HL-60 (cell line): Measurements from ENCODE around the gene FGF1.

ENCODE experiments used
- DNase-seq, 2 experiments: peaks; one replicate each; pipeline ENCODE4 v3.0.0-alpha.2; 2010 to 2020; ENCODE audit warnings: low read depth in 1 of 2, low spot score in 1 of 2
- H3K27ac ChIP-seq: fragments of 250-450 bp; sonication (Bioruptor Pico); replicated peaks from 2 replicates; pipeline ENCODE4 v1.5.1; 2020; ENCODE audit warnings: mild to moderate bottlenecking, moderate library complexity
- H3K27me3 ChIP-seq: fragments of 250-450 bp; sonication (Bioruptor Pico); 2 replicates; pipeline ENCODE4 v1.5.1; 2021; ENCODE audit warnings: mild to moderate bottlenecking, moderate library complexity; ENCODE audit not compliant: insufficient read depth, poor library complexity, severe bottlenecking
- H3K4me3 ChIP-seq: replicated peaks from 2 replicates; pipeline ENCODE4 v1.5.1; 2011; ENCODE audit warnings: mild to moderate bottlenecking, control low read depth, low read length; ENCODE audit not compliant: insufficient read depth
- CTCF ChIP-seq: IDR thresholded peaks from one replicate; pipeline ENCODE4 v1.5.1; 2011; ENCODE audit warnings: low read length, control low read depth, inconsistent platforms; ENCODE audit not compliant: insufficient read depth
- GABPA ChIP-seq: IDR thresholded peaks from 2 replicates; pipeline ENCODE4 v1.6.1; 2012; ENCODE audit warnings: low read depth
- POLR2AphosphoS5 ChIP-seq: IDR thresholded peaks from 2 replicates; pipeline ENCODE4 v1.6.1; 2012; ENCODE audit warnings: low read depth
- REST ChIP-seq: IDR thresholded peaks from 2 replicates; pipeline ENCODE4 v1.6.1; 2012; ENCODE audit warnings: low read depth; ENCODE audit not compliant: insufficient replicate concordance
- SPI1 ChIP-seq: IDR thresholded peaks from 2 replicates; pipeline ENCODE4 v1.6.1; 2012; ENCODE audit warnings: low read depth, mild to moderate bottlenecking, borderline replicate concordance

The FGF1 gene

GRCh38 chr5:142637871-142638270 is 48.0 kb downstream of the FGF1 start:
- peaks cover 5% of the 10 kb centered on the region for H3K27me3 ChIP-seq

GRCh38 chr5:142636698-142637324 is 49.1 kb downstream of the FGF1 start:
- no peak for TF ChIP-seq SPI1
- TF ChIP-seq POLR2AphosphoS5, result no peak
- TF ChIP-seq GABPA, result no peak
- no peak for TF ChIP-seq REST
- TF ChIP-seq CTCF, result no peak
- Histone ChIP-seq H3K27ac (no peak overlapping the region), H3K4me3 (no peak overlapping the region), H3K27me3 (peaks cover 5% of the 10 kb centered on the region)
- DNase-seq, result no peak

More at GRCh38 chr5:142637871-142638270, 48.0 kb downstream of the FGF1 start:
- DNase-seq, result no peak
- no peak for TF ChIP-seq CTCF
- Histone ChIP-seq H3K4me3 (no peak overlapping the region), H3K27ac (no peak overlapping the region)

- Histone ChIP-seq H3K27ac (no peak overlapping the region), H3K27me3 (peaks cover under 1% of the 10 kb centered on the region), H3K4me3 (no peak overlapping the region)
- no peak for DNase-seq
- TF ChIP-seq GABPA (no peak), REST (no peak), CTCF (no peak), POLR2AphosphoS5 (no peak), SPI1 (no peak)
Observed at GRCh38 chr5:142636093-142636492, 49.8 kb downstream of the FGF1 start.
